SIG-M5 treated with dmso at 0.1 percent for 504 hours (cell line): ENCODE data around the gene HMOX1.

Source experiments
- DNase-seq: peaks from one replicate; lab custom pipeline; 2025; ENCODE audit not compliant: unreplicated experiment; lab: John Stamatoyannopoulos, UW

HMOX1 gene

GRCh38 chr22:35378621-35379020, 2.3 kb upstream of the HMOX1 start:
- no peak for DNase-seq

DNA sequence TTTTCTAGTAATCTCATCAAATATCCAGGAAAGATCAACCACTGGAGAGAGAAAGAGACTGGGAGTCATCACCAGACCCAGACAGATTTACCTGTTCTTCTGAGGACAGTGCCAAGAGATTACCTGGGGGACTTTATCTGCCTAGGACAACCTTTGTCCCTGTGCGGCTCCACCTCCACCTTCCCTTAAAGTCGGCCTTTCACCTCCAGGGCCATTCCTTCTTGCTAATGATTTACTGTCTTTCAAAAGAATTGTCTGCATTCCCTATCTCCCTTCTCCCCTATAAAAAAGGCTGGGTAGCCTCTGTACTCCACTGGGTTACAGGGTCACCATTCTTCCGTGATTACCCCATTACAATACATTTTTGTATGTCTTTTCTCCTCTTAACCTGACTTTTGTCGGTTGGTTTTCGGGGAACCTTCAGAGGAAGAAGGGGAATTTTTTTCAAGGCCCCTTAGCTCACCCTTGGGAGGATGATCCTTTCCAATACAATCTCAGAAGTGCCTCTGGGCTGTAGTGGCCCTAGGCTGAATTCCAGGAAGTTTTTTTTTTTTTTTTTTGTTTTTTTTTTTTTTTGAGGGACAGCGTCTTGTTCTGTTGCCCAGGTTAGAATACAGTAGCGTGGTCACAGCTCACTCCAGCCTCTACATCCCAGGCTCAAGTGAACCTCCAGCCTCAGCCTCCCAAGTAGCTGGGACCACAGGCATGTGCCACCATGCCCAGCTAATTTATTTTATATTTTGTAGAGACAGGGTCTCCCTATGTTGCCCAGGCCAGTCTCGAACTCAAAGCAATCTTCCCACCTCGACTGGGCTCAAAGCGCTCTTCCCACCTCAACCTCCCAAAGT, 1.5 kb upstream of the HMOX1 start:
- DNase-seq: no peak

- DNase-seq: no peak
Observed at GRCh38 chr22:35380013-35380412, 883 bp upstream of the HMOX1 start.

DNA sequence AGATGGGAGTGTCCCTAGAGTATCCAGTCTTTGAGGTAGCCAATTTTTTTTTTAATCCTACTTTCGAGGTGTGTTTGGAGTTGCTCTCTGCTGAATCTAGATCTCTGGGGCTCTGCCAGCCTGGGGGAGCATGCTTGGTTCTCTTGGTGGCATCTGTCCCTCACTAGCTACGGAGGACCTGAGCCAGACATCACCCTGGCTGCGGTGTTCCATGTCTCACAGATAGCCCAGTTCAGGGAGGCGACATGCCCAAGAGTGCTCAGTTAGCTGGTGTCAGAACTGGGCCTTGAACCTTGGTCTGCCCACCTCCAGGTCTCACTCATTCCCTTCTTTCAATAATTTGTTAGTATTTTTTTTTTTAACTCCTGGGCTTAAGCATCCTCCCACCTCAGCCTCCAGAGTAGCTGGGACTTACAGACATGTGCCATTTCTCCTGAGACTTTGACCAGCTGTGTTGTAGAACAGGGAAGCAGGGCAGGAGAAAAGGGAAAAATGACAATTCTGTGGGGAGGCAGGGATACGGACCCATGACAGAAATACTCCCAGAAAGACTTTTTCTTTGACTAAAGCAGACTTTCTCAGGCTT, 621 bp downstream of the HMOX1 start:
- no peak for DNase-seq

- DNase-seq: no peak
Observed at GRCh38 chr22:35383679-35384071, 2.8 kb downstream of the HMOX1 start.

- DNase-seq: no peak
Observed at GRCh38 chr22:35384527-35384926, 3.6 kb downstream of the HMOX1 start.

- DNase-seq: no peak
Observed at GRCh38 chr22:35384975-35385588, 4.2 kb downstream of the HMOX1 start.

DNA sequence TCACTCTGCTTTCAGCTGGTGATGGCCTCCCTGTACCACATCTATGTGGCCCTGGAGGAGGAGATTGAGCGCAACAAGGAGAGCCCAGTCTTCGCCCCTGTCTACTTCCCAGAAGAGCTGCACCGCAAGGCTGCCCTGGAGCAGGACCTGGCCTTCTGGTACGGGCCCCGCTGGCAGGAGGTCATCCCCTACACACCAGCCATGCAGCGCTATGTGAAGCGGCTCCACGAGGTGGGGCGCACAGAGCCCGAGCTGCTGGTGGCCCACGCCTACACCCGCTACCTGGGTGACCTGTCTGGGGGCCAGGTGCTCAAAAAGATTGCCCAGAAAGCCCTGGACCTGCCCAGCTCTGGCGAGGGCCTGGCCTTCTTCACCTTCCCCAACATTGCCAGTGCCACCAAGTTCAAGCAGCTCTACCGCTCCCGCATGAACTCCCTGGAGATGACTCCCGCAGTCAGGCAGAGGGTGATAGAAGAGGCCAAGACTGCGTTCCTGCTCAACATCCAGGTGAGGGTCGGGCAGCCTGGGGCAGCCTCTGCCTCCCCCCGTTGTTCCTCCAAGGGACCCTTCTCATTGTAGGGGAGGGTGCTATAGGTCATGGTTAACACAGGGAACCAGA, 5.9 kb downstream of the HMOX1 start:
- DNase-seq: no peak

- no peak for DNase-seq
Observed at GRCh38 chr22:35390933-35391332, 10.0 kb downstream of the HMOX1 start.

DNA sequence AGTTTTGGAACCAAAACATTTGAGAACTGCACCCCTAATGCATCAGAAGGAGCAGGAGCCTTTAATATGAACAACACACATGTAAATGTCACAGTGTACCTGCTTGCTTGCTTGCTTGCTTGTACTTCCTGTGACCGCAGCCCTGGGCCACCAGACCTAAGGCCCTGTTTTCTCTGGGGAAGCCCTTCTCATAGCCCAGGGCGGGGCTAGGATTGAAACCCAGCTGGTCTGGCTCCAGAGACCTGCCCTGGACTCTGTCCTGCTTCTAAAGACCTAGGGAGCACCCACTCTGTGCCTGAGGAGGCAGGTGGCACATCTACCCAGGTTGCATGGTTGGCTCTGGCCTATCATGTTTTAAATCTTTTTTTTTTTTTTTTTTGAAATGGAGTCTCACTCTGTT, 11.5 kb downstream of the HMOX1 start:
- DNase-seq: no peak

DNA sequence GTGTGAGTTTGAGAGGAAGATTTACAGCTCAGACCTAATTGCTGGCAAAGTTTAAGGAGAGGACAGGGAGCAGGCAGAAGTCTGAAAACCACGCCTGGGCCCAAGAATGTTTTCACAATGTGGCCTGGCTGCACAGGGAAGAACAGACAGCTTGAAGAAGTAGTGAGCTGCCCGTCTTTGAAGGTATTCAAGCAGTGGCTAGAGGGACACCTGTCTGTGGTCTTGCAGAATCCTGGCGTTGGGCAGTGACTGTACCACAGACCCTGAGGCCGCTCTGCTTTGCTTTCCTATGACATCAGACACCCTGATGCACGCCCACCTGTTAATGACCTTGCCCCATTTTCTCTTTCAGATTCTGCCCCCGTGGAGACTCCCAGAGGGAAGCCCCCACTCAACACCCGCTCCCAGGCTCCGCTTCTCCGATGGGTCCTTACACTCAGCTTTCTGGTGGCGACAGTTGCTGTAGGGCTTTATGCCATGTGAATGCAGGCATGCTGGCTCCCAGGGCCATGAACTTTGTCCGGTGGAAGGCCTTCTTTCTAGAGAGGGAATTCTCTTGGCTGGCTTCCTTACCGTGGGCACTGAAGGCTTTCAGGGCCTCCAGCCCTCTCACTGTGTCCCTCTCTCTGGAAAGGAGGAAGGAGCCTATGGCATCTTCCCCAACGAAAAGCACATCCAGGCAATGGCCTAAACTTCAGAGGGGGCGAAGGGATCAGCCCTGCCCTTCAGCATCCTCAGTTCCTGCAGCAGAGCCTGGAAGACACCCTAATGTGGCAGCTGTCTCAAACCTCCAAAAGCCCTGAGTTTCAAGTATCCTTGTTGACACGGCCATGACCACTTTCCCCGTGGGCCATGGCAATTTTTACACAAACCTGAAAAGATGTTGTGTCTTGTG, 12.5 kb downstream of the HMOX1 start:
- DNase-seq: no peak

DNA sequence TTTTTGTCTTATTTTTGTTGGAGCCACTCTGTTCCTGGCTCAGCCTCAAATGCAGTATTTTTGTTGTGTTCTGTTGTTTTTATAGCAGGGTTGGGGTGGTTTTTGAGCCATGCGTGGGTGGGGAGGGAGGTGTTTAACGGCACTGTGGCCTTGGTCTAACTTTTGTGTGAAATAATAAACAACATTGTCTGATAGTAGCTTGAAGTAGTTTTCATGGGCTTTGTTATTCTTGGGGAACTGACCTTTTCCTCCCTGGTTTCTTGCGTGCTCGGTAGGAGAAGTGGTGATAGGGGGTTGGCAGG, 13.1 kb downstream of the HMOX1 start:
- DNase-seq: no peak

DNA sequence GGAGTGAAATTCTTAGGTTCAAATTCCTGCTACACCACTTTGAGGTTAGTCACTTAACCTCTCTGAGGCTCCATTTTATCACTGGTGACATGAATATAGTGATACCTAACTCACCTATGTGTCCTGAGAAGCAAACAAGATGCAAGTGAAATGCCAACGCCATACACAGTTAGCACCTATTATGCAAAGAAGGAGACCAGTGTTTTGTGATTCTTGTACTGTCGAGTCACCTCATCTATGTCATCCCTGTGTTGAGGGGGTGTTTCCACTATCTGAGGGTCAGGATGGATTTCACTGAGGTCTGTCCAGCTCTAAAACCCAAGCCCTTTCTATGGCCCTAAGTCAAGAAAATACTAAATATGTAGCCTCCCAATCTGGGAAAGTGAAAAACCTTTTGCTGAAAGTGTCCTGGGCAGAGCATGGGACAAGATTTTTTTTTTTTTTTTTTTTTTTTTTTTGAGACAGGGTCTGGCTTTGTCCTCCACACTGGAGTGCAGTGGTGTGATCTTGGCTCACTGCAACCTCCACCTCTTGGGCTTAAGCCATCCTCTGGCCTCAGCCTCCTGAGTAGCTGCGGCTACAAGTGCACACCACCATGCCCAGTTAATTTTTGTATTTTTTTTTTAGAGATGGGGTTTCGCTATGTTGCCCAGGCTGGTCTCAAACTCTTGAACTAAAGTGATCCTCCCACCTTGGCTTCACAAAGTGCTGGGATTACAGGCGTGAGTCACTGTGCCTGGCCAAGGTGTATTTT, 14.1 kb downstream of the HMOX1 start:
- DNase-seq: no peak

- peak; percentile 43 for DNase-seq
Observed at GRCh38 chr22:35396622-35397021, 15.7 kb downstream of the HMOX1 start.

DNA sequence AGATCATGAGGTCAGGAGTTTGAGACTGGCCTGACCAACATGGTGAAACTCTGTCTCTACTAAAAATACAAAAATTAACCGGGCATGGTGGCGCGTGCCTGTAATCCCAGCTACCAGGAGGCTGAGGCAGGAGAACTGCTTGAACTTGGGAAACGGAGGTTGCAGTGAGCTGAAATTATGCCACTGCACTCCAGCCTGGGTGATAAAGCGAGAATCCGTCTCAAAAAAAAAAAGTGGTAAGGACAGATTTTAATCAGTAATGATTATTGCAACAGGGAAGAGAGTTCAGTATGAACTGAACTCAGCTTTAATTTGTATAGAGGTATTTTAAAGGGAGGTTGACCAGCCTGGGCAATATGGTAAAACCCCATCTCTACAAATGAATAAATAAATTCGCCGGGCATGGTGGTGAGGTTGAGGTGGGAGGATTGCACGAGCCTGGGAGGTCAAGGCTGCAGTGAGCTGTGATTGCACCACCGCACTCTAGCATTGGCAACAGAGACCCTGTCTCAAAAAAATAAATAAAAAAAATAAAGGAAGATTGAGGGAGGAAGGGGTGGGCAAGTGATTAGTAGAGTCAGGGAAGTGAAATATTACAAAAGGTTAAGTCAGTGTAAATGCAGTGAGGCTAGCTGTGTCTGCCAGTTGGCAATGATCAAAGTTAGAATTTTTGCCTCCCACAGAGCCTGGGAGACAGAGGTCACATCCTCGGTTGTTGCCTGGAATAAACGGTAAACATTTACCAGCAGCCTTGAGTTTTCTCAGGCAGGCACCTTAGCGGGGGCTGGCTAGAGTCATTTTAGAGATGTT, 16.4 kb downstream of the HMOX1 start:
- no peak for DNase-seq

- no peak for DNase-seq
Observed at GRCh38 chr22:35398591-35398973, 17.7 kb downstream of the HMOX1 start.

GRCh38 chr22:35399114-35399677, 18.3 kb downstream of the HMOX1 start:
- DNase-seq: no peak

DNA sequence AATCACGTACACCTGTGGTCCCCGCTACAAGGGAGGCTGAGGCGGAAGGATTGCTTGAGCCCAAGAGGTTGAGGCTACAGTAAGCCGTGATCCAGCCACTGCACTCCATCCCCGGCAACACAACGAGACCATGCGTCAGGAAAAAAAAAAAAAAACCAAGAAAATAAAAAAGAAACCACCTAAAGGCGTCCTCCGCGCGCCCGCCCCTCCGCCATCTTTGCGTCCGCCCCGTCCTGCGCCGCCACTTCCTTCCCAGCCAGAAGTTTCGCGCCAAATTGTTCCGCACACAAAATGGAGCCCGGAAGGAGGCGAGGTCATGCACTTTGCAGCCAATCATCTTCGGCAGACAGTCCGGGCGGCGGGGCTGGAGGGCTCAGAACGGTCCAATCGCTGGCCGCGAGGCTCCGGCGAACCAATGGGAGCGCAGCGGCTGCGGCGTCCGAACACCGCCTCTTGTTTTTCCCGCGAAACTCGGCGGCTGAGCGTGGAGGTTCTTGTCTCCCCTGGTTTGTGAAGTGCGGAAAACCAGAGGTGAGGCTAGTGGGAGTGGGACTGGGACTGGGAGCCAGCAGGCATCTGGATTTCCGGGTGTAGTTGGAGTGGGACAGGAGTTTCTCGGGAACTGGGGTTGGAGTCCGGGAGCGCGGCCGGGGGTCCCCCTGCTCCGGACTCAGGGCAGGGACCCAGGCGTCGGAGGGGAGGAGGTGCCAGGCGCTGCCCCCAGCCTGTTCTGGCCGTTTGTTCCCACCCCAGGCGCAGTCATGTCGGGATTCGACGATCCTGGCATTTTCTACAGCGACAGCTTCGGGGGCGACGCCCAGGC, 19.0 kb downstream of the HMOX1 start, which contains the start of gene MCM5:
TSS of gene MCM5 (plus strand) at position 463 of the 823 bp plus-strand sequence. CDS start at position 762, 299 bp downstream.
- DNase-seq: peak; percentile 95
